Activated T-cell treated with anti-CD3 and anti-CD28 coated beads, Interleukin-2, amount 50 U/mL, for 72 hours (primary cell): ENCODE results near the gene DOK3. TPM values are rescaled to one million over a fixed set of nuclear protein-coding genes. Genes with fewer than 3 reads are reported as not detected.

ENCODE experiments used
- ATAC-seq, 2 donors: fragments of 150-1000 bp; cut with Tn5 transposase; replicated peaks in 1 of 2; 2 replicates each; pipeline ENCODE4 v1.10.0; 2021; ENCODE audit warnings: moderate library complexity in 2 of 2, mild to moderate bottlenecking in 1 of 2
- DNase-seq, 2 donors: peaks; one replicate each; pipeline ENCODE4 v3.0.0; 2021 to 2022; ENCODE audit warnings: mixed read lengths in 1 of 2
- H3K27ac Mint-ChIP-seq: one replicate; pipeline ENCODE4 v1.8.0; 2022; ENCODE audit warnings: mild to moderate bottlenecking, moderate library complexity, mixed read lengths
- H3K27me3 Mint-ChIP-seq: one replicate; pipeline ENCODE4 v1.8.0; 2022; ENCODE audit warnings: low read depth, mixed read lengths
- H3K36me3 Mint-ChIP-seq, 2 donors: one replicate each; pipeline ENCODE4 v1.8.0; 2022; ENCODE audit warnings: mixed read lengths in 2 of 2, mild to moderate bottlenecking in 1 of 2; ENCODE audit not compliant: insufficient read depth in 2 of 2
- H3K4me1 Mint-ChIP-seq: one replicate; pipeline ENCODE4 v1.8.0; 2022; ENCODE audit warnings: low read depth, mixed read lengths
- H3K4me3 Mint-ChIP-seq, 2 donors: one replicate each; pipeline ENCODE4 v1.8.0; 2022; ENCODE audit warnings: mild to moderate bottlenecking in 2 of 2, mixed read lengths in 2 of 2, moderate library complexity in 2 of 2
- H3K9me3 Mint-ChIP-seq, 2 donors: one replicate each; pipeline ENCODE4 v1.8.0; 2022; ENCODE audit warnings: mixed read lengths in 2 of 2
- total RNA-seq, 2 donors: library from RNA; stranded (reverse); gene quantifications; one replicate each; pipeline ENCODE4 v1.2.3, GENCODE V29; 2022

The DOK3 gene
- total RNA-seq, 2 donors from 2014 or later: 4.0 to 5.7 TPM

DNA sequence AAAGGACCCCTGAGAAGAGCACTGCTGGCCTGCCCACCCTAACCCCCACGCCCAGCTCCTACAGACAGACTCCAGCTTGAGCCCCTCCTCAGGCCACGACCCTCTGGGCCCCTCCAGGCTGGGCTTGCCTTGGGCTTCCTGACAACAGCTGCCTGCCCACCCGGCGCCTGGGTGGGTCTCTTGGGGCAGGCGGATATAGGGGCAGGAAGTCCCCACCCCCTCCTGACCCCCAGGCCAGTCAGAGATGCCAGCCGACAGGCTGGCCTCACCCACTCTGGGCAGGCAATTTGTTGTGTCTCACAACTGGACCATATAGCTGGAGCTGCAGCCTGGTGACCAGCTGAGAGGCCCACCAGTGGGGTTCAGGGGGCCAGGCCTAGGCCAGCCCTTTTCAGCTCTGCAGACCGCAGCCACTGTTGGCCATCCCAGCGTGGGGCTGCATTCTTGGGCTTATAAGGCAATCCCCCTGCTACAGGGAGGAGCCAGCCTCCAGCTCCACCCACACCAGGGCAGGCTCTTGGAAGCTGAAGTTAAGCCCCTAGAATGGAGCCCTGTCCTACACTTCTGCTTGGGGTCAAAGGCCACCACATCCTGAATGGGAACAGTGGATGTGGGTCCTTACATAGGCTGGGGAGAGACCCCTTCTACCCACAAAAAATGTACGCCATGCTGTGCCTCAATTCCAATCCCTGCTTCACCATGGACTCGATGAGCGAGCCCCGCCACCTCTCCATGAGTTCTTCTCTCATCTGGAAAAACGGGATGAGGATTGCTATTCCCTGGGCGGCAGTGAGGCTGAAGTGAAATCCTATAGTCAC lies 14.2 kb downstream of the DOK3 start:
- Mint-ChIP-seq H3K4me1 (peaks cover 33% of the 10 kb centered on the region), H3K27me3 (peaks cover 25% of the 10 kb centered on the region), H3K4me3 (peak overlapping the region; percentile 84 to 85), H3K36me3 (peaks cover 2% of the 10 kb centered on the region in 2 donors), H3K9me3 (no peaks in the 10 kb centered on the region), H3K27ac (no peak overlapping the region)
- no peak for ATAC-seq
- peak in 1 of 2 donors; percentile 35 for DNase-seq

DNA sequence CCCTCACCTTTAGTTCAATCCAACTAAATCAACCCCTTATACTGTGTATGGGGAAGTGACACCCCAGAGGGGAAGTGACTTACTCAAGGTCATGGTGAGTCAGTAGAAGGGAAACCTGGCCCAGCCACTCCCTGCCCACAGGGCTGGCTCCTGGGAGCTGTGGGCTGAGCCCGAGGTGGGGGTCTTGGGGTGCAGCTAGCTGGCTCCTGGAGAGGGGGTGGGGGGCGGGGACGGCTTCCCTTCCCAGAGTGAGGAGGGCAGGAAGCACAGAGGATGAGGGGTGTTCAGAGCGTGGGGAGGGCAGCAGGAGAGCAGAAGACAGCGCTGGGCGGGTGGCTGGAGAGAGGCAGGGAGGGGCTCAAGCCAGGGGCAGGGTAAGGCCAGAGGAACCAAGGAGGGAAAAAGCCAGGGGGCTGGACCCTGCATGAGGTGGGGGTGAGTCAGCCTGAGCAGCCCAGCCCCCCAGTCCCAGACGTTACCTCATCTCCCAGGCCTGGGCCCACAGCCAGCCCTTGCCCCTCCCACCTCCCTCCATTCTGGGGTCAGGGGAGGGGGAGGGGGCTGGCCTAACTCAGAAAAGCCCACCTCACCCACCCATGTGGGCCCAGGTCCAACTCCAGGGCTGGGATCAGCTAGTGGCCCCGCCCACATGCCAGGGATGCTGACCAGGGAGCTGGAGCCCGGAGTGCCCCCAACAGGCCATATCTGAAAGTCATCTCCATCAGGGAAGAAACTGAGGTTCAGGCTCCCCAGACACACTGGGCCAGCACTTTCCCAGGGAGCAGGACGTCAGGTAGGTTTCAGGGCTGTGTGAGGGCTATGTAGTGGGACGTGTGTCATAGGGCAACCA lies 15.1 kb downstream of the DOK3 start:
- Mint-ChIP-seq H3K36me3 (peaks cover 2 to 5% of the 10 kb centered on the region in 2 donors), H3K9me3 (no peaks in the 10 kb centered on the region), H3K4me3 (peak overlapping the region; percentile 65 to 71), H3K27ac (peak overlapping the region; percentile 66), H3K27me3 (peaks cover 21% of the 10 kb centered on the region), H3K4me1 (peaks cover 33% of the 10 kb centered on the region)
- peak; percentile 46 to 48 for ATAC-seq
- peak; percentile 50 to 60 for DNase-seq

DNA sequence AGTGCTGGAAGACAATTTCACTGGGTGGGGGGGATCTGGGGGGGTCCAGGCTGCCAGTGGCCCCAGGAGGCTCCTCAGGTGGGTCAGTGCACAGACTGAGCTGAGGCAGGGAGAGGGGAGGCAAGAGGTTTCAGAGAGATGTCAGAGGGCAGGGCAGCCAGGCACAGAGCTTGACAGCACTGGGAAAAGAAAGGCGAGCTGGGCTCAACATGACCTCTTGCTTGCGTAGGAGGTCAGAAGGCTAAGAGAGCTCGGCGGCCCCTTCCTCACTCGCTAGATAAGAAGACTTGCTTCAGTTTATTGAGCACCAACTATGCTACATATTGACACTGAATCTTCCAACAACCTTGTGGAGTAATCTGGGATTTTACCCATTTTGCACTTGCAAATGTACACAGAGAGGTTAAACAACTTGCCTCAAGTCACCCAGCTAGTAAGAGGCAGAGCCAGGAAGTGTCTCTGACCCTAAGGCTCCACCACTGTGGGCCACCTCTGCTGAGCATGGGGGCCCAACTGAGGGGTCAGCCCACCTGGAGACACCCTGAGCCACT lies 15.8 kb downstream of the DOK3 start:
- H3K4me3 Mint-ChIP-seq: peak overlapping the region; percentile 65 to 71

DNA sequence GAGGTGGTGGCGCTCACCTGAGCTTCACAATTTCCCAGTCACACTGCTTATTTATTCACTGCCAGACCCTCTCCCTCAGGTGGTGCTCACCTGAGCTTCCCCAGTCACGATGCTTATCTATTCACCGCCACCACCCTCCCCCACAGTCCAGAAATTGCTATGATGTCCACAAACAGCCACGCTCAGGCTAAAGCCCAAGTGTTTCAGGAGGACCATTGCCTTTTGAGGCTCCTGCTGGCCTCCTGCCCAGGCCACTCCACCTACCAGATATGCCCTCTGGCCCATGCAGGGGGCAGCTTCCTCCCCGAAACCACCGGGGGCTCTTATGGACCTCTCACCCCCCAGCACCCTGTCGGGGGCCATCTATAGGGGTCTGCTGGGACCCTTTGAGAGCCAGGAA lies 16.8 kb downstream of the DOK3 start:
- Mint-ChIP-seq H3K4me1 (peaks cover 24% of the 10 kb centered on the region), H3K4me3 (no peak overlapping the region), H3K36me3 (peaks cover 2 to 5% of the 10 kb centered on the region in 2 donors), H3K9me3 (no peaks in the 10 kb centered on the region), H3K27ac (no peak overlapping the region), H3K27me3 (peaks cover 4% of the 10 kb centered on the region)
- ATAC-seq (no peak), DNase-seq (no peak)

More for the DNA sequence above, 15.8 kb downstream of the DOK3 start:
- H3K36me3 Mint-ChIP-seq: peaks cover 2 to 5% of the 10 kb centered on the region in 2 donors
- H3K9me3 Mint-ChIP-seq: no peaks in the 10 kb centered on the region
- H3K4me1 Mint-ChIP-seq: peaks cover 32% of the 10 kb centered on the region
- peak overlapping the region; percentile 66 for H3K27ac Mint-ChIP-seq
- H3K27me3 Mint-ChIP-seq: peaks cover 14% of the 10 kb centered on the region
- DNase-seq (no peak), ATAC-seq (no peak)

DNA sequence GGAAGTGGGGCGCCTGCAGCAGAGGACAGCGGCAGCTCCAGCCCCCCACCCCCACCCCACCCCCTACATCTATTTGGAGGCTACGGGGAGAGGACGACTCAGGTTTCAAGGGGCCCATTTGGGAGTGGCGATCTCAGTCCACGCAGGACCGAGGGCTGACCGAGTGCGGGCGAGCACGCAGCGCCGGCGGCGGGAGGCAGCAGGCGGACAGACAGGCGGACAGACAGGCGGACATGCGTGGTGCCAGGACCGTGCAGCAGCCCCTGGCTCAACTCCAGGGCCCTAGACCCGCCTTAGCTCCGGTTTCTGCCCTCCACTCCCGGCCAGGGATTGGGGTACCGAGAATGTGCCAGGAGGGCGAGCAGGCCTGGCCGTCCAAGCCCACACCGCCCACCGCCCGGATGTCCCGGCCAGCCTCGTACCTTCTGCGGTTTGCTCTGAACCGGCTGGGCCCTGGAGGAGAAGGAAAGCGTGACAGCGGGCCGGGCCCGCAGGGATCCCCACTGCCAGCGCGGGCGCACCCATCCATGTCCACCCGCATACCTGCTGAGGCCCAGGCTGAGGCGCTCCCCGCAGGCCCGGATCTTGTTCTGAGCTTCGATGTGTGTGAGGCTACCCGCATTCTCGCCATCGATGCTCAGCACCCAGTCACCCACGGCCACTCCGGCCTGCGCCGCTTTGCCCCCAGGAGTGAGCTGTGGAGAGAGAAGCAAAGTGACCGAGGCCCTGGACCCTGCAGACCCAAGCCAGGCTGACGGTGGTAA lies 17.5 kb downstream of the DOK3 start:
- no peaks in the 10 kb centered on the region for H3K27me3 Mint-ChIP-seq
- no peak overlapping the region for H3K27ac Mint-ChIP-seq
- ATAC-seq (no peak), DNase-seq (no peak)
- no peak overlapping the region for H3K4me3 Mint-ChIP-seq
- H3K4me1 Mint-ChIP-seq: peaks cover 24% of the 10 kb centered on the region
- no peaks in the 10 kb centered on the region for H3K9me3 Mint-ChIP-seq
- H3K36me3 Mint-ChIP-seq: peaks cover 2 to 5% of the 10 kb centered on the region in 2 donors

DNA sequence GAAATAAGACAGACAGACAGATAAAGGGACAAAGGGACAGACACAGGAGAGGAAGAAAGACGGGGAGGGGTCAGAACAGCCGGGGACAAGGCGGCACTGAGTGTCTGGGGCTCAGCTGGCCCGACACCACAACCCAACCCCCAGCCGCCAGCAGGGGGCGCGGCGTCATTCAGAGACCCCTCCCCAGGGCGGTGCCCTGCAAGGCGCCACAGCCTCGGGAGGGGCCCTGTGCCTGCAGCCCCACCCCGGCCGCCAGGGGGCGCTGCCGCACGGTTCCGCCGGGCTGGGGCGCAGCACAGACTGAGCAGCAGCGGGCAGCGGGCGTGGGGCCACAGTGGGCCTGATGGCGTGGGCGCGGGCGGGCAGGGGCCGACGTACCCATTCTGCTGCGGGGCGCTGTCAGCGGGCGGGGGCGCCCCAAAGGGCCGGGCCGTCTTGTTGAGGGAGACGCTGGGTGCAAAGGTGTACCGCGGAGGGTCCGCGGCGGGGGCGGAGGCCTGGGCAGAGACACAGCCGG lies 18.1 kb downstream of the DOK3 start:
- H3K9me3 Mint-ChIP-seq: no peaks in the 10 kb centered on the region
- H3K4me1 Mint-ChIP-seq: peaks cover 24% of the 10 kb centered on the region
- ATAC-seq (peak; percentile 33 to 36), DNase-seq (peak; percentile 54 to 61)
- no peak overlapping the region for H3K4me3 Mint-ChIP-seq
- peaks cover 2 to 5% of the 10 kb centered on the region in 2 donors for H3K36me3 Mint-ChIP-seq
- H3K27ac Mint-ChIP-seq: no peak overlapping the region
- no peaks in the 10 kb centered on the region for H3K27me3 Mint-ChIP-seq

DNA sequence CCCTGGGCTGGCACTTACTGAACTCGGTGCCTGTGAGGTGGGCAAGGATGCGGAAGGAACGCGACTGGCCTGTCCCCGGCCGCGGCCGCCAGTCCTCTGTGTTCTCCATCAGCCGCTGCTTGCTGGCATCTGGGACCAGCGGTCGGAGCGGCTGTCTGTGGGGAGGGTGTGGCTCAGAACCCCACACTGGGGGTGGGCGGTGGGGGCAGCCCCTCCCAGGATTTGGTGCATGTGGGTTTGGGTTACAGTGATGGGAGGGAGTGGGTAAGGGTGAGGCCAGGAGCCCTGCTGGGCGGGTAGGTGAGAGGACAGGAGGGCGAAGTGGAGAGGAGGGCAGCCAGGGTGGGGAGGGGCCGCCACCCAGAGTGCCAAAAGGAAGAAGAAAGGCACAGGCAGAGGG lies 18.6 kb downstream of the DOK3 start:
- peaks cover 20% of the 10 kb centered on the region for H3K4me1 Mint-ChIP-seq
- no peak overlapping the region for H3K4me3 Mint-ChIP-seq
- no peak for ATAC-seq
- no peak for DNase-seq
- H3K36me3 Mint-ChIP-seq: peaks cover 2 to 5% of the 10 kb centered on the region in 2 donors
- no peaks in the 10 kb centered on the region for H3K27me3 Mint-ChIP-seq
- no peak overlapping the region for H3K27ac Mint-ChIP-seq
- no peaks in the 10 kb centered on the region for H3K9me3 Mint-ChIP-seq

DNA sequence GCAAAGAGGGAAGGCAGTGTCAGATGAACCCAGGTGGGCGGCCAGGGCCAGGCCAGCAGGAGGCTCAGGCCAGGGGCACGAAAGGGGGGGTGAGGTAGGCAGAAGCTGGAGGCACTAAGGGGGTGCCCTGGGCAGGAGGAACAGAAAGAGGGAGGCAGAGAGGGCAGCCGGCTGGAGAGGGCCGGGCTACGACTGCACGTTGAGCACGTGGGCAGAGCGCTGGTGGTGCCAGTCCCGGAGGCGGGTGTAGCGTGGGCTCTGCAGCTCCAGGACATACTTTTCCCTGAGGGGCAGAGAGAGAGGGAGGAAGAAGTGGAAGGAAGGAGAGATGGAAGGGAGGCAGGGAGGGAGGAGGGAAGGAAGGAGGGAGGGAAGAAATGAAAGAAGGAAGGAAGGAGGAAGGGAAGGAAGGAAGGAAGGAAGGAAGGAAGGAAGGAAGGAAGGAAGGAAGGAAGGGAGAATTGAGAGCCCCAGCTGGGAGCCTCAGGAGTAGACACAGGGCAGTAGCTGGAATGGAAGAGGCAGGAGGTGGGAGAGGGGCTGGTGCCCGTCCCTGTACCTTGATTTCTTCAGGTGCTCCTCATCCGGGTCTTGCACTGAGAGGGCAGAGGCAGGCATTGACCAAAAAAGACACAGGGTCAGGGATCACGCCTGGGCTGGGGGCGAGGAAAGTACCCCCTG lies 19.2 kb downstream of the DOK3 start:
- no peak for ATAC-seq
- Mint-ChIP-seq H3K27ac (no peak overlapping the region), H3K36me3 (peaks cover 2 to 5% of the 10 kb centered on the region in 2 donors), H3K4me1 (peaks cover 16% of the 10 kb centered on the region), H3K27me3 (no peaks in the 10 kb centered on the region), H3K4me3 (no peak overlapping the region), H3K9me3 (no peaks in the 10 kb centered on the region)
- no peak for DNase-seq

DNA sequence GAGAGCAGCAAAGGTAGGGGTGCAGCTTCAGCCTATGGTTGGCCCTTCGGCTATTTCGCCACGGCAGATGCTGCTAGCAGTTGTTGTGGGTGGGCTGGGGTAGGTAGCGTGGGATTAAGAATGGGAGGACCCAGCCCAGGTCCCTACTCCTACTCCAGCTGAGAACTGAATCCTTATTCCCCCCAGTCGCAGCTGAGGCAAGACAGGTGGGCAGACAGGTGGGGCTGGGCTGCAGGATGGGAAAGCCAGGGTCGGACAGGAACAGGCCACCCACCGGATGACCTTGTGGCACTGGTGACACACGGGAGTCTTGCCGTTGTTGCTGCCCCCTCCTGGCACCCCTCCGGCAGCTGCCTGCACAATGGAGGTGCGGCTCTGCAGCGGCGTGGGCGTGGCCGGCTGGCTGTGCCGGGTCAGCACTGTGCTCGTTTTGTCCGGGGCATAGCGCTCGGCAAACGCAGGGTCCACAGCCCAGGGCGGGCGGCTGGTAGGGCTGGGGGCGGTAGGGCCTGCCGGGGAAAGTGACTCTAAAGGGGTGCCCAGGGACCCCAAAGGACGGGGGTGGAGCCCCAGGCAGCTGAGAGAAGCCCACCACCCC lies 20.4 kb downstream of the DOK3 start:
- peaks cover 5% of the 10 kb centered on the region for H3K4me1 Mint-ChIP-seq
- no peak for DNase-seq

DNA sequence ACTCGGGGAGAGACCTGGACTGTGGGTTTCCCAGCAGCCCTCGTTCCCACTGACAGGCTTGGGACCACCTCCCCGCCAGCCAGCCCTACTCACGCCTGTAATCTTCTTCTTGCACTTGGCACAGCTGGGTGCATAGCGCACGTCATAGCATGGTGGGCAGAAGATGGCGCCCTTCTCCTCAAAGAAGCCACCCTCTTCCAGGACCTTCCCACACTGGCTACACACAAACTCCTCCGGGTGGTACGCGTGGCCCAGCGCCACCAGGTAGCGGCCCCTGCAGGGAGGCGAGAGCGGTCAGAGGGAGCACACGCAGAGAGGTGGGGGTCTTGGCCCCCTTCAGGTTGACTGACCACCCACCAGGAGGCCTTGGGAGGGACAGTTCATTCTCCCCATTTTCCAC lies 21.7 kb downstream of the DOK3 start:
- H3K9me3 Mint-ChIP-seq: no peaks in the 10 kb centered on the region
- DNase-seq (no peak), ATAC-seq (no peak)
- H3K4me3 Mint-ChIP-seq: no peak overlapping the region
- peaks cover 2 to 6% of the 10 kb centered on the region in 2 donors for H3K36me3 Mint-ChIP-seq
- H3K27ac Mint-ChIP-seq: no peak overlapping the region
- H3K4me1 Mint-ChIP-seq: peaks cover 2% of the 10 kb centered on the region
- H3K27me3 Mint-ChIP-seq: no peaks in the 10 kb centered on the region

More for the DNA sequence above, 20.4 kb downstream of the DOK3 start:
- no peak overlapping the region for H3K4me3 Mint-ChIP-seq
- ATAC-seq: no peak
- H3K36me3 Mint-ChIP-seq: peaks cover 2 to 5% of the 10 kb centered on the region in 2 donors
- no peaks in the 10 kb centered on the region for H3K27me3 Mint-ChIP-seq
- no peak overlapping the region for H3K27ac Mint-ChIP-seq
- no peaks in the 10 kb centered on the region for H3K9me3 Mint-ChIP-seq

DNA sequence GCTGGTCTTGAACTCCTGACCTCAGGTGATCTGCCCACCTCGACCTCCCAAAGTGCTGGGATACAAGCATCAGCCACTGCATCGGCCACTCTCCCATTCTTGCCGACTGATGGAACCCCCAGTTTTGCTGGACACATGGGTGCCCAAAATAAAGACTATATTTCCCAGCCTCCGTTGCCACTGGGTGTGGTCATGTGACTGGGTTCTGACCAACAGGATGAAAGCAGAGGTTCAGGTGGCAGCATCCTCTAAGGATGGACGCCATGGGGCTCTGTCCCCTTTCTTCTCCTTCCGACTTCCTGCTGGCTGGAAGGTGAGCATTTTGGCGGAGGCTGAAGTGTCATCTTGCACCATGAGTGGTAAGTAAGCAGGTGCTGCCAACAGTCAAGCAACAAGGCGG lies 22.5 kb downstream of the DOK3 start:
- Mint-ChIP-seq H3K4me1 (peaks cover 5% of the 10 kb centered on the region), H3K27ac (no peak overlapping the region), H3K36me3 (peaks cover 2 to 6% of the 10 kb centered on the region in 2 donors), H3K27me3 (no peaks in the 10 kb centered on the region), H3K9me3 (no peaks in the 10 kb centered on the region), H3K4me3 (no peak overlapping the region)
- ATAC-seq (no peak), DNase-seq (no peak)

DNA sequence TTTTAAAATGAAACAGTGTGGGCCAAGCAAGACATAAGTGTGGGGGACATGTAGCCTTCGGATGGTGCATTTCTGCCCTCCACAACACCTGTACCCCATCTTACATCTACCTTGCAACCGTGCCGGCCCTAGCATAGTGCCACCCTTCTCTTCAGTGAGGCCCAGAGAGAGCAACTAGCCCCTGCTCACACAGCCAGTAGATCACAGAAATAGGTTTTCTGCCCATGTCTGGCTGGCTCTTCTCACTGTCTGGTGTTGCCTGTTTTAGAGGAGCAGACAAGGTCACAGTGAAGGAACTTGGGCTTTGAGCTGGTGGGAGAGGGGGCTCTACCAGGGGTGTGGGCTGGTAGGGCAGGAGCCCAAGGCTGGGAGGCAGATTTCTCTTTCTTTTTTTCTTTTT lies 23.4 kb downstream of the DOK3 start:
- ATAC-seq (no peak), DNase-seq (no peak)
- no peak overlapping the region for H3K4me3 Mint-ChIP-seq
- H3K4me1 Mint-ChIP-seq: peaks cover 5% of the 10 kb centered on the region
- no peaks in the 10 kb centered on the region for H3K27me3 Mint-ChIP-seq
- no peaks in the 10 kb centered on the region for H3K9me3 Mint-ChIP-seq
- H3K36me3 Mint-ChIP-seq: peaks cover 1 to 5% of the 10 kb centered on the region in 2 donors
- no peak overlapping the region for H3K27ac Mint-ChIP-seq
